HG03064 (cell line): ENCODE results near the gene CYLD.

Experiments used
- ATAC-seq: cut with Tn5 transposase; IDR thresholded peaks from one replicate; pipeline ENCODE4 v1.9.1; 2021; ENCODE audit warnings: low read depth; ENCODE audit not compliant: unreplicated experiment

Gene CYLD

DNA sequence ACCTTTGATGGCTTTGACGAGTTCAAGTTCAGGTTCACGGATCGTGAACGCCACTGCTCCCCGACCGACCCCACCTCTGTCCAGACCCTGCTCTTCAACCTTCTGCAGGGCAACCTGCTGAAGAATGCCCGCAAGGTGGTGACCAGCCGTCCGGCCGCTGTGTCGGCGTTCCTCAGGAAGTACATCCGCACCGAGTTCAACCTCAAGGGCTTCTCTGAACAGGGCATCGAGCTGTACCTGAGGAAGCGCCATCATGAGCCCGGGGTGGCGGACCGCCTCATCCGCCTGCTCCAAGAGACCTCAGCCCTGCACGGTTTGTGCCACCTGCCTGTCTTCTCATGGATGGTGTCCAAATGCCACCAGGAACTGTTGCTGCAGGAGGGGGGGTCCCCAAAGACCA is 30.8 kb upstream of the CYLD start:
- no peak for ATAC-seq

DNA sequence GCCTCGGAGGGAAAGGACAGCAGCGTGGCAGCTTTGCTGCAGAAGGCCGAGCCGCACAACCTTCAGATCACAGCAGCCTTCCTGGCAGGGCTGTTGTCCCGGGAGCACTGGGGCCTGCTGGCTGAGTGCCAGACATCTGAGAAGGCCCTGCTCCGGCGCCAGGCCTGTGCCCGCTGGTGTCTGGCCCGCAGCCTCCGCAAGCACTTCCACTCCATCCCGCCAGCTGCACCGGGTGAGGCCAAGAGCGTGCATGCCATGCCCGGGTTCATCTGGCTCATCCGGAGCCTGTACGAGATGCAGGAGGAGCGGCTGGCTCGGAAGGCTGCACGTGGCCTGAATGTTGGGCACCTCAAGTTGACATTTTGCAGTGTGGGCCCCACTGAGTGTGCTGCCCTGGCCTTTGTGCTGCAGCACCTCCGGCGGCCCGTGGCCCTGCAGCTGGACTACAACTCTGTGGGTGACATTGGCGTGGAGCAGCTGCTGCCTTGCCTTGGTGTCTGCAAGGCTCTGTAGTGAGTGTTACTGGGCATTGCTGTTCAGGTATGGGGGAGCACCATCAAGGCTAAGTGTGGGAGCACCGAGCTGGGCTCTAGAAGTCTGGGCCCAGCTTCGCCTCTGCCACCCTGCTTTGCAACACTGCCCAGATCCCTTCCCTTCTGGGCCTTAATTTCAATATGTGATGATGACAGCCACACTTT is 29.9 kb upstream of the CYLD start:
- ATAC-seq: no peak

GRCh38 chr16:50712560-50712898 is 29.4 kb upstream of the CYLD start:
- ATAC-seq: no peak

DNA sequence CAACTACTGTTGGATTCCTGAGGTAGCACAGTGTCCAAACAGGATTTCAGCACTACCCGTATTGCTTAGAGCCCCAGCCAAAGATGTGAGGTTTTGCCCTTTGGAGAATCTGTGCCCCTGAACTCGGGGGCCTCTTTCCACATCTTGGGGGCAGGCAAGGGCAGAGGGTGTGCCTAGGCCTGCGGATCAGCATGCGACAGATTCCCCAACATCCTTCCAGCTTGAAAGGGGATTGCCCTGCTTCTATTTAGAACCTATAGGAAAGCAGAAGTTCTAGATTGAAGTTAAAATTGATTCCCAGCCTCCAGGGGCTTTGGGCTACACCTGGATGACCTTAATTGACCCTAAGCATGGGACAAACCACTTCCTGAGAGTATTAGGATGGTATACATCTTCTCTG is 28.9 kb upstream of the CYLD start:
- no peak for ATAC-seq

- no peak for ATAC-seq
These were observed 24.8 kb upstream of the CYLD start for GRCh38 chr16:50717091-50717490.

DNA sequence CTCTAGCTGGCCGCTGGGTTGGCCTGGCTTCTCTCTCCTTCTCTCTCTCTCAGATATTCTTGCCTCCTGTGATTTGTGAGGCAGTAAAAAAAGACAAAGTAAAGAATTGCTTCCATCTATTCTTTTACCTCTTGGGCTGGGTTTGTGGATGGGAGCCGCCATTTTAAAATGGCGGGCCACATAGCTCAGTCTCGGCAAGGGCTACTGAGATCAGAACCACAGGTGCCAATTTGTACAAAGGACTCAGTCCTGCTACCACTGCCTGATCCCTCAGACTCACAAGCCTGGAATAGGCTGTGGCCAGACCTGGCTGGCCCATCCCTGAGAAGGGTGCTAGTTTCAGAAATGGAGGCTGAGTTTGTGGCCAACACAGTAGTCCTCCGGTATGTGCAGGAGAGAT is 24.4 kb upstream of the CYLD start:
- ATAC-seq: no peak

DNA sequence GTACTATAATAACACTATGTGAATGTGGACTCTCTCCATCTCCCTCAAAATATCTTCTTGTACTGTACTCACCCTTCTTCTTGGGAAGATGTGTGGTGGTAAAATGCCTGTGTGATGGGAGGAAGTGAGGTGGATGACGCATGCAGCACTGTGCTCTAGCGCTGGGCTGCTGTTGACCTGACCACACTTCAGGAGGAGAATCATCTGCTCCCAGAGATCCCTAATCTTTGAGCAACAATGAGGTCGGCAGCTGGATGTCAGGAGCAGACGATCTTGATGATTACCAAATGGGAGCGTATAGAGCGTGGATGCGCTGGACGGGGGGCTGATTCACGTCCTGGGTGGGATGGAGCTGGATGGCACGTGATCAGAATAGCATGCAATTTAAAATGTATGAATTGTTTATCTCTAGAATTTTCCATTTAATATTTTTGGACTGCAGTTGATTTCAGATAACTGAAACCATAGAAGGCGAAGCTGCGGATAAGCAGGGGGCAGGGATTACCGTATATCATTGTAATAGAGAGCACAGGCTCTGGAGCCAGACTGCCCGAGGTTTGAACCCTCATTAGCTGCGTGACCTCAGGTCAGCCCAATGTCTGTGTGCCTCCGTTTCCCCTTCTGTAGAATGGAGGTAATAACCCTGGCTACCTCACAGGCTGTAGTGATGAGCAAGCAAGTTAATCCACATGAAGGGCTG is 23.7 kb upstream of the CYLD start:
- ATAC-seq: no peak

DNA sequence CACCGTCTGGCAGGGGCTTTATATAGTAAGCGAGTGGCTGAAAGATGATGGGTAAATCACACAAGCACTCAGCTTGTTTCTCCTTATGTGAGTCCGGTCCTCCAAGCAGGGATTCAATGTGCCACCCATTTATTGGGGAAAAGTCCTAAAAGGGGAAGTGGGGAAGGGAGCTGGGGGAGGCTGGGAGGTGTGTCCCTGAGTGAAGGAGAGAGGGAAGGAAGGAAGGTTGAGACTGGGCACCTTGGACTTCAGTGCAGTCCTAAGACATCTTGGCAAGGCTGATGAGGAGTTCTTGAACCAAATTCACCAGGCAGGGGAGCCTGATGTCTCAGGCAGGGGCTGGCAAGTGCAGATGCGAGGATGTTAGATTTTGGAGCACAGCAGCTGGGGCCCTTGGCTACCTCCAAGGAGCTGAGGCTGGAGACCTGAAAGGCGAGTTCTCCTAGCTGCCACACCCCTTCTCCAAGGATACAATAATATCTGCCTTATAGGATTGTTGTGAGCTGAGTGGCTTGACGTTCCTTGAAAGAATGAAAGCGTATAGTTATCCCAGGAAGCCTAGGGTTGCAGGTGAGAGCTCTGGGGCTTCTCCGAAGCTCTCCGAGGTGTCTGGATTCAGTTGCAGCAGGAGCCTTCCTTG is 23.0 kb upstream of the CYLD start:
- ATAC-seq: no peak

- ATAC-seq: no peak
These were observed 22.2 kb upstream of the CYLD start for GRCh38 chr16:50719401-50720337.

DNA sequence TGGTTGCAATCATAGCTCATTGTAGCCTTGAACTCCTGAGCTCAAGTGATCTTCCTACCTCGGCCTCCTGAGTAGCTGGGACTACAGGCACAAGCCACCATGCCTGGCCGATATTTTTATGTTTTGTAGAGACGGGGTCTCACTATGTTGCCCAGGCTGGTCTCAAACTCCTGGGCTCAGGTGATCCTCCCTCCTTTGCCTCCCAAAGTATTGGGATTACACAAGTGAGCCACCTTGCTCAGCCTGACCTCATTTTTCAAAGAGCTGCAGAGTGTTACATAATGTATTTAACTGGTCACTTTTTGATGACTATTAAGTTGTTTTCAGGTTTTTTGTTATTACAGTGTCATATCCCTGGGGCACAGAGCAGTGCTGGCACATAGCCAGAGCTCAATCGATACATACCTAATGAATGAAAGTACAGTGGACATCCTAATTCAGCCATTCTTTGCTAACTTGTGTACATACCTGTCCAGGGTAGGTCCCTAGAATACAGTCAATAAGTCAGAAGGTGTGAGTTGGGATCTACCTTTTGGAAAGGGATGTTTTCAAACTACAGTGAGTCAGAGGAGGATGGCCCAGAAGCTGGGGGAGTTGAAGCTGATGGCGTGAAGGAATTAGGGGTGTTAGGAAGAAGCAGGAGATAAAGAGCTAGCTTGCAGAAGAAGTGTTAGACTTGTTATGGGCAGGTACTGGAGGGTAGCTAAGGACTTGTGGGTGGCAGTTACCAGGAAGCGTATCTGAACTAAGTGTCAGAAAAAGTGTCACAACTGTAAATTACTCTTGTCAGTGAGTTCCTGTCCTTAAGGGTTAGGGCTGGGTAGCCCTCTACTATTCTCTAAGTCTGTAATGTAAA is 20.1 kb upstream of the CYLD start:
- no peak for ATAC-seq

DNA sequence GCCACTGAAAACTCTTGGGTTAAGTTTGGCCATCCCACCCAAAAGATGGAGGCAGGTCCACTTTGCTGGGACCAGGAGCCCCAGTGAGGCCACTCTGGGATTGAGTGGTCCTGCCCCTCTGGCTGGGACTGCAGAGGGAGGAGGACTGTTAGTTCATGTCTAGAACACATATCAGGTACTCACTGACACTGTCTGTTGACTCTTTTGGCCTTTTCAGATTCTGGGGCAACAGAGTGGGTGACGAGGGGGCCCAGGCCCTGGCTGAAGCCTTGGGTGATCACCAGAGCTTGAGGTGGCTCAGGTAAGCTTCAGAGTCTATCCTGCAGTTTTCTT is 19.5 kb upstream of the CYLD start:
- ATAC-seq: no peak

DNA sequence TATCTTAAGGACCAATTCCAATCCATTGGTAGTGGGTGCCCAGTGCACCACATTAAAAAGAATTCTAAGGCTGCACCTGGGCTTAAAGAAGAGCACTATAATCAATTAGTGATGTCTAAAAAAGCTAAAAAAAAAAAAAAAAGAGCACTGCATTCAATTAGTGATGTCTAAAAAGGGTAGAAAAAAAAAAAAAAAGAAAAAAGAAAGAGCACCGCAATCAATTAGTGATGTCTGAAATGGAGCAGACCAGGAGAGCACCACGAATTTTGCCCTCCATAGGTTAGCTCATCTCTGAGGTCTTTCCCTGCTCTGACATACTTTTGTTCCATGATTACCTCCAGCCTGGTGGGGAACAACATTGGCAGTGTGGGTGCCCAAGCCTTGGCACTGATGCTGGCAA is 18.9 kb upstream of the CYLD start:
- no peak for ATAC-seq

- no peak for ATAC-seq
These were observed 17.6 kb upstream of the CYLD start for GRCh38 chr16:50724306-50724705.

DNA sequence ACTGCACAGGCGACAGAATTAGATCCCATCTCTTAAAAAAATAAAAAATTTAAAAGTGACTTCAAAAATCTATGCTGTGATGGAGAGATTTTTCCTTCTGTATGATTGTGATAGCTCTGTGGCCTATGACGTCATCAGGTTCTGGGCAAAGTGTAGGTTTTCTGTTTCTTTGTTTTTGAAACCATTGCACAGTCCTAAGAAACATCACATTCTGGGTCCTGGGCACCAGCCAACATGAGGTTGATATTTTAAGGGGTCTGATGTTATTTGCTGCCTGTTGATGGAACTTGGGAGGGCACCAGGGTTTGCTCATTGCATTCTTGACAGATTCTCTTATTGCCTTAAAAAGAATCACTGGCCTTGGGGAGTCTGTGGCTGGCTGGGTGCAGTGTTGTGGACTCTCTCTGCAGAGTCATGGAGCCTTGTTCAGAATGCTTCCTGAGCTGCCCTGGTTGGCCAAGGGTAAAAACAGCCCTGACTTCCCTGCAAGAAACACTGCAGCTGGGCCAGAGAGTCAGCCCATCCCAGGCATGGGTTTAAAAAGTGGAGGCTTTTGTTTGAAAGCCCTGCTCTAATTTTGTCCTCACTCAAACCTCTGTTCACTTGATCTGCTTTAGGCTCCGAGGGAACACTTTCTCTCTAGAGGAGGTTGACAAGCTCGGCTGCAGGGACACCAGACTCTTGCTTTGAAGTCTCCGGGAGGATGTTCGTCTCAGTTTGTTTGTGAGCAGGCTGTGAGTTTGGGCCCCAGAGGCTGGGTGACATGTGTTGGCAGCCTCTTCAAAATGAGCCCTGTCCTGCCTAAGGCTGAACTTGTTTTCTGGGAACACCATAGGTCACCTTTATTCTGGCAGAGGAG is 10.5 kb upstream of the CYLD start:
- no peak for ATAC-seq

DNA sequence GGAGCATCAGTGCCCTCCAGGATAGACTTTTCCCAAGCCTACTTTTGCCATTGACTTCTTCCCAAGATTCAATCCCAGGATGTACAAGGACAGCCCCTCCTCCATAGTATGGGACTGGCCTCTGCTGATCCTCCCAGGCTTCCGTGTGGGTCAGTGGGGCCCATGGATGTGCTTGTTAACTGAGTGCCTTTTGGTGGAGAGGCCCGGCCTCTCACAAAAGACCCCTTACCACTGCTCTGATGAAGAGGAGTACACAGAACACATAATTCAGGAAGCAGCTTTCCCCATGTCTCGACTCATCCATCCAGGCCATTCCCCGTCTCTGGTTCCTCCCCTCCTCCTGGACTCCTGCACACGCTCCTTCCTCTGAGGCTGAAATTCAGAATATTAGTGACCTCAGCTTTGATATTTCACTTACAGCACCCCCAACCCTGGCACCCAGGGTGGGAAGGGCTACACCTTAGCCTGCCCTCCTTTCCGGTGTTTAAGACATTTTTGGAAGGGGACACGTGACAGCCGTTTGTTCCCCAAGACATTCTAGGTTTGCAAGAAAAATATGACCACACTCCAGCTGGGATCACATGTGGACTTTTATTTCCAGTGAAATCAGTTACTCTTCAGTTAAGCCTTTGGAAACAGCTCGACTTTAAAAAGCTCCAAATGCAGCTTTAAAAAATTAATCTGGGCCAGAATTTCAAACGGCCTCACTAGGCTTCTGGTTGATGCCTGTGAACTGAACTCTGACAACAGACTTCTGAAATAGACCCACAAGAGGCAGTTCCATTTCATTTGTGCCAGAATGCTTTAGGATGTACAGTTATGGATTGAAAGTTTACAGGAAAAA is 9.7 kb upstream of the CYLD start:
- no peak for ATAC-seq

- ATAC-seq: no peak
These were observed 8.4 kb upstream of the CYLD start for GRCh38 chr16:50733468-50733867.

- no peak for ATAC-seq
These were observed 6.2 kb upstream of the CYLD start for GRCh38 chr16:50735629-50736122.

- ATAC-seq: no peak
These were observed 5.4 kb upstream of the CYLD start for GRCh38 chr16:50736448-50736847.
